Panc1 (cell line): ENCODE results near the gene SORL1. TPM values are rescaled to one million over a fixed set of nuclear protein-coding genes. Genes with fewer than 3 reads are reported as not detected.

Source experiments
- ATAC-seq: fragments of 200-7000 bp; cut with Tn5 transposase; 2 replicates; pipeline ENCODE4 v1.9.1; 2020; ENCODE audit warnings: mild to moderate bottlenecking, moderate library complexity
- BruUV-seq: library from RNA; stranded (reverse); fragments of 400-500 nt; replicated peaks from 2 replicates; lab custom pipeline; 2021; lab: Mats Ljungman, UMichigan
- CTCF ChIA-PET: fragments of 300-600 bp; sonication (Branson Sonifier 250); formaldehyde crosslinking; loops from one replicate; lab custom pipeline; 2022; ENCODE audit warnings: antibody characterized with exemption; lab: Charles Lee
- POLR2A ChIA-PET: fragments of 300-600 bp; sonication (Branson Sonifier 250); formaldehyde crosslinking; loops from one replicate; lab custom pipeline; 2022; ENCODE audit warnings: antibody characterized with exemption; lab: Charles Lee
- DNase-seq: peaks from one replicate; pipeline ENCODE4 v3.0.0-alpha.2; 2010; ENCODE audit warnings: low read depth, low spot score
- H3K27ac ChIP-seq: 2 replicates; pipeline ENCODE4 v1.5.1; 2011; ENCODE audit warnings: mild to moderate bottlenecking, low read length, inconsistent platforms
- H3K27me3 ChIP-seq: fragments of 200-500 bp; sonication (Bioruptor generic); 2 replicates; pipeline ENCODE4 v1.6.0; 2014; ENCODE audit warnings: low read length, inconsistent platforms; ENCODE audit not compliant: control insufficient read depth, insufficient read depth
- H3K36me3 ChIP-seq: fragments of 200-500 bp; sonication (Bioruptor generic); 2 replicates; pipeline ENCODE4 v1.5.1; 2014; ENCODE audit warnings: inconsistent platforms, mild to moderate bottlenecking, low read length, moderate library complexity; ENCODE audit not compliant: control insufficient read depth, insufficient read depth
- H3K4me1 ChIP-seq: 2 replicates; pipeline ENCODE4 v1.5.1; 2011; ENCODE audit warnings: inconsistent platforms, mild to moderate bottlenecking, low read length, moderate library complexity; ENCODE audit not compliant: control insufficient read depth, insufficient read depth
- H3K4me3 ChIP-seq, 2 experiments: 2 replicates each; pipeline ENCODE4 v1.5.1; 2011 to 2012; ENCODE audit warnings: low read depth in 2 of 2, low read length in 2 of 2, mild to moderate bottlenecking in 2 of 2, inconsistent platforms in 1 of 2, moderate library complexity in 1 of 2
- H3K9me3 ChIP-seq: fragments of 200-500 bp; sonication (Bioruptor generic); 2 replicates; pipeline ENCODE4 v1.5.1; 2014; ENCODE audit warnings: low read depth, mild to moderate bottlenecking, inconsistent platforms, low read length, moderate library complexity; ENCODE audit not compliant: control insufficient read depth, insufficient read depth
- CTCF ChIP-seq: fragments of 450-650 bp; IDR thresholded peaks from 2 replicates; pipeline ENCODE4 v1.5.1; 2017; ENCODE audit warnings: mild to moderate bottlenecking
- POLR2AphosphoS5 ChIP-seq: IDR thresholded peaks from 2 replicates; pipeline ENCODE4 v1.6.1; 2012; ENCODE audit warnings: mild to moderate bottlenecking, low read depth, low read length, moderate library complexity
- REST ChIP-seq, 2 experiments: IDR thresholded peaks; 2 replicates each; pipeline ENCODE4 v1.6.1; 2011 to 2012; ENCODE audit warnings: low read depth in 2 of 2, control low read depth in 1 of 2, low read length in 1 of 2, mild to moderate bottlenecking in 1 of 2, moderate library complexity in 1 of 2; ENCODE audit not compliant: insufficient read depth in 1 of 2
- SIN3A ChIP-seq: IDR thresholded peaks from 2 replicates; pipeline ENCODE4 v1.6.1; 2012; ENCODE audit warnings: low read depth, mild to moderate bottlenecking, low read length, moderate library complexity, borderline replicate concordance; ENCODE audit not compliant: insufficient read depth
- TCF7L2 ChIP-seq: IDR thresholded peaks from 2 replicates; pipeline ENCODE4 v1.6.1; 2011; ENCODE audit warnings: mild to moderate bottlenecking, low read depth, low read length, inconsistent platforms
- in situ Hi-C: cut with HindIII; loops from 2 replicates; pipeline ENCODE4 v1.10.0; 2016; ENCODE audit warnings: low sequenced_read_pairs, low pct_unique_long_range_greater_than_20kb
- intact Hi-C: fragments of 100-400 bp; cut with micrococcal nuclease; formaldehyde crosslinking; loops from one replicate; pipeline ENCODE4 v1.10.0; 2022; ENCODE audit not compliant: unreplicated experiment
- total RNA-seq: library from RNA; stranded (reverse); gene quantifications from one replicate; pipeline ENCODE4 v1.2.1, GENCODE V29; 2021; ENCODE audit not compliant: unreplicated experiment

Gene SORL1
- total RNA-seq, 1 experiment from 2014 or later = 36.3 TPM

GRCh38 chr11:121561716-121562115 is 109.6 kb downstream of the SORL1 start:
- in situ Hi-C loops = no loop called here
- H3K27ac ChIP-seq = no peak overlapping the region
- POLR2A ChIA-PET = no interaction called here
- H3K36me3 ChIP-seq = no peaks in the 10 kb centered on the region
- no peaks in the 10 kb centered on the region for H3K27me3 ChIP-seq
- H3K4me1 ChIP-seq = no peaks in the 10 kb centered on the region
- H3K9me3 ChIP-seq = no peaks in the 10 kb centered on the region
- no peak for ATAC-seq
- DNase-seq = no peak
- CTCF ChIA-PET = no interaction called here
- no peak overlapping the region for H3K4me3 ChIP-seq
- TF ChIP-seq SIN3A (no peak), REST (IDR thresholded peaks at IDR 0.05; ENCODE audit: insufficient read depth in 1 of 2, low read depth in 2 of 2, low read length in 1 of 2) (no peak), POLR2AphosphoS5 (no peak), CTCF (no peak), TCF7L2 (no peak)
- intact Hi-C loops = no loop called here
- BruUV-seq = no TSS peak

GRCh38 chr11:121563003-121563402 is 110.9 kb downstream of the SORL1 start:
- intact Hi-C loops (no loop called here), in situ Hi-C loops (no loop called here)
- H3K4me3 ChIP-seq = no peak overlapping the region
- ATAC-seq (no peak), DNase-seq (no peak)
- TF ChIP-seq POLR2AphosphoS5 (no peak), CTCF (no peak), REST (IDR thresholded peaks at IDR 0.05; ENCODE audit: insufficient read depth in 1 of 2, low read depth in 2 of 2, low read length in 1 of 2) (no peak), TCF7L2 (no peak), SIN3A (no peak)
- no peaks in the 10 kb centered on the region for H3K36me3 ChIP-seq
- ChIA-PET POLR2A (no interaction called here), CTCF (no interaction called here)
- BruUV-seq = no TSS peak
- no peaks in the 10 kb centered on the region for H3K4me1 ChIP-seq
- no peak overlapping the region for H3K27ac ChIP-seq
- H3K9me3 ChIP-seq = no peaks in the 10 kb centered on the region
- H3K27me3 ChIP-seq = no peaks in the 10 kb centered on the region
